ENCODE measurements around the gene CCDC12.

CCDC12 gene

DNA sequence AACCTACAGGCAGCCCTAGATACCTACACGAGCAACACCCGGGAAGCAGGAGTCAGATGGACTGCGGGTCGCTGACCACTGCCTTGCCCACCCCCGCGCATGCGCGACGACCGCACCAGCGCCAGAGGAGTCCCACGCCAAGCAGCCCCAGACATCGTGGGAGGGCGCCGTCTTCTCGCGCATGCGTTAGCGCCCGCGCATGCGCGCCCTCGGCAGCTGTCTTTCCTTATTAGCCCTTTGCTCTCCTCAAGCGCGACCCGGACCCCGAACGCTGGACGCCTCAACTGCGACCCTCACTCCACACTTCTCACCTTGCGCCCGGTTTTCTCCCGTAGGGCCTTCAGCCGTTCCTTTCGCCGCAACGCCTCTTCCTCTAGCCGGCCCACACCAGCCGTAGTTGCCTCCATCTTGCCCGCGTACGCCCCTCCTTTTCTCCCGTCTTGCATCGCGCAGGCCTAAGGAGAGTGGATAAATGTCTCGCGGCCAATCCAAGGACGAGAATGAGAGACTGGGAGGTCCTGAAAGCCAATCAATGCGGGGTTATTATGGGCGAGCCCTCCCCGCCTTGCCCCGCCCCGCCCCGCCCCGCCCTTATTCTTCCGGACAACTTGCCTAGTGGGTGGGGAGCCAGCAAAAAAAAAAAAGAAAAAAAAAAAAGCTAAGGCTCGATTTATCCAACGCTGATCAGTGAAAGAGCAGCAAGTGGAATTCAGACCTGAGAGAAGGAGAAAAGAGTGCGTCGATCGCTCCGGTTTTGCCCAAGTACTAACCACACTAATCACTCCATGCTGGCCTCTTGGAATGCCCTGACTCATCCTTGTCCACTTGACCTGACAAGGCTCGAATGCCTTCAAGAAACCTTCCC is at the start of gene CCDC12:
Gene CCDC12 (minus strand): TSS at position 420 of the 865 bp plus-strand sequence. CDS start 13 bp downstream, at position 407.
- DNase-seq (ENCODE audit: low spot score) = peak; percentile 100

DNA sequence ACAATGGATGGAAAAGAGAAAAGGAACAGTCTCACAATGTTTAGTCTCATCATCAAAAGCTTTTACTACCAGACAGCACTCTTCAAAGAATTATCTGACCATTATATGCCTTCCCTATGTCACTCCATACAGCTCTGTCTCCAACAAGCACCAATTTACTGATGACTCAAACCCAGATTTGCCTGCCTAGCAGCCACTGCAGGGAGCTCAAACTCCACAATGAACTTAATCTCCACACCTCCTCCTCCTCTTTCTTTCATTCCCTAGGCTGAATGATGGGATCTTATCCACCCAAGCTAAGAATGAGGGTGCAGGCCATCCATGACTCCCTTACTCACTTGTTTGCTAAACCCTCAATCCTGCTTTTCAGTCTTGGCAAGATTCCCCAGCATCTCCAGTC is 48.4 kb upstream of the CCDC12 start:
- DNase-seq (ENCODE audit: low spot score) = no peak

DNA sequence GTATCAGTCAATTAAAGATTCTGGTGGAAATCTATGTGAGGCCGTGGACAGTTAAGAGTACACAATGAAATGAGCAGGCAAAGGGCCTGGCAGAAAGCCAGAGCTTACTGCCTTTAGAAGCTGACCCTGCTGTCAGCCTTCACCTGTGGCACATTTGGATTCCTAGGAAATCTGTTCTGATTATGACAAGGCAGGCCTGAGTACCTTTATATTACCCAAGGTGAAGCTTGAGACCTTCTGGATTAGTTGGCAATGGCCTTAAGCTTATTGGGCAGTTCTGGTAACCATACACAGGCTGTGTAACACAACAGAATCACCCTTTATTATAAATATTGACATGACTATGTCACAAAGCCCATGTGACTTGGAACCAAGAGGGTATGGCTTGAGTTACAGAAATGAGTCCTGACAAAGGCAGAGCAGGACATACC is 46.1 kb upstream of the CCDC12 start:
- DNase-seq (ENCODE audit: low spot score) = no peak

DNA sequence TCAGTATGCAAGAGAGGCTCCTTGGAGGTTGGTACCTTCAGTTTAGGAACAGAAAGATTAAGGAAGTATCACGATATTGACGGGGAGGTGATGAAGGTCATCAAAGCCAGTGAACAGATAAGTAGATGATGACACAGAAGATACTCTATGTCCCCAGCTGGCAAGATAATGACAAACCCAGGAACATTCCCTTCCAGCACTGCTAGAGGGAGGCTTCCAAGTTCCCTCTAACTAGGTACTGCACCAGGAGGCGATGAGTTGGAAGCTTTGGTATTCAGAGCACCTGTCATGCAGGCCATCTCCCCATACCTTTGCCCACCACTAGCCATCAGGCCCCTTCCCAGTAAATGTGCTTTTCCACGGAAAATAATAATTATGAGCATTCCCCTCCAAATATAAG is 43.8 kb upstream of the CCDC12 start:
- DNase-seq (ENCODE audit: low spot score) = no peak

DNA sequence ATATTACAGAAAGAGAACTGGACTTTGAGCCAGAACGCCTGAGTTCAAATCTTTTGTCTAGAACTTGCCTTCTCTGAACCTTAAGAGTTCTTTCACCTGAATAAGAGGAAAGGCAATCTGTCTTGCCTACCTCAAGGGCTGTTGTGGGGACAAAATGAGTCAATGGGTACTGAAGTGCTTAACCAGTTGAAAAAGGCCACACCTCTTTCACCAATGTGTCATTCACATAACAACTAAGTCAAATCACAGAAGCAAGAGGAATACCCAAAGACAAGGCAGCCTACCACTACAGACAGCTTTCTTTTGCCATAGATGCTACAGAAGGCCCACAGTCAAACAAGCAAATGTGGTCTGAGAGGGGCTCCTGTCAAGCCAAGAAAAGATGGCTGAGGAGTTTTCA is 42.7 kb upstream of the CCDC12 start:
- DNase-seq (ENCODE audit: low spot score) = no peak

DNA sequence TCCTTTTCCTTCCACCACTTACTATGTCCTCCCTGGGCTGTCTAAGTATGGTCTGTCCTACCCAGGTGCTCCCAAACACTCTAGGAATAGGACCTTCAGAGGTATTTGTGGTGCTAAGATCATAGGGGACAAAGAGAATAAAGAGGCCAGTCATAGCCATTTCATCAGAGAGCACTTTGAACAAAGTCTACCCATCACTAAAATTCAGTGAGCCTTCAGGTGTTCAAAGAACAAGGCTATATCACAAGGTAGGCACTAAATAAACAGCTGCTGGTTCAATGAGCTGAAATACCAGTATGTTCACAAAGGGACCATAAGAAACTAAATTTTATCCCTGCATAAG is 41.7 kb upstream of the CCDC12 start:
- no peak for DNase-seq (ENCODE audit: low spot score)

DNA sequence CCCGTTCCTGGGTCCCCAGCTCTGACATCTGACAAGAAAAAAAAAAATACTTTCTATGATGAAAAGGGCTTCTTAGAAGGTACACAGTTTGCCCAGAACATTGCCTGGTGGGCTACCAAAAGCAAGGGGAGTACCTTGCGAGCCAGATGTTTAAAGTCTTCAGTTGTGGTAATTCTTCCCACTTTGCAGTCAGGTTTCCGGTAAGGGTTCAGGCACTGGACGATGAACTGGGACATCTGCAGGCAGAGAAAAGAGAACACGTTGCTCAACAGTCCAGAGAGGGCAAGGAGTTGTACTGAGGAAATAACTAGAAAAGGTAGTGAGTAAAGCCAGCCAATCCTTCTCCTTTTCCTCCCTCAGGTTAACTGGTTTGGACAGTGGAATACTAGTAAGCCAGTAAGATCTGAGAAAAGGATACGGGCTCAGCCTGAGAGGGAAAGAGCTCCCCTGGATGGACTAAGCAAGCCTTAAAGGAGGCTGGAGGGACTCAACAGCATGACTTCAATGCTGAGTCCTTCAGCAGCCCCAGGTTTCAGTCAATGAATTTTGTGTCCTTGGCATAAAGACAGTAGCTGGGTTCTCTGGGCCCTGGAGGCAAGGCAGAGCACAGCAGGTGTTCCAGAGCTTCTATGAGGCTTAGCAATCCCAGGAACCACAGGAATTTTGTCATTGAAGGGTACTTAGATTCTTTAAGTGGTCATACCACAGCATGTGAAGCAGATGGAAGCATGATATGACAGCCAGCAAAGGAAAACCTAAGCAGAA is 41.1 kb upstream of the CCDC12 start:
- DNase-seq (ENCODE audit: low spot score) = no peak

DNA sequence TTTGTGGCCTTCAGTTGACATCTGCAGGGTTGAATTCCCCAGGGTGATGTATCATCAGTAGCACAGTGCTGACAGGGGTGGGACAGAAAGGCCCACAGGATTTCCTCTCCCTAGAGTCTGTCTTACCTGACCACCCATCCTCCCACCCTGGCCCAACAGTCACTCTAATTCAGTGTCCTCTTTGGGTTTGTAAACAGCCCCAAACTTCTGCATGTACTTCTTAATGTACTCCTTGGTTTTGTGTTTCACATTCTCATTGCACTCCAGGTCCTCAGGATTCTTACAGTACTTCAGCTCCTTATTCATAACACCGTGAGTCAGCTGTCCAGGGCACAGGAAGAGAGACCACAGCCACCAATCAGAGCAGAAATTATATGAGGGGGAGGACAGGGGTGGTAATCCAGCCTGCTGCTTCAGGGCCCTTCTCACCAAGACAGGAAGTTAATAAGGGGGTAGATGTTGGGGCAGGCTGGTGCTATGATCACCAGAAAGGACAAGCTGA is 40.4 kb upstream of the CCDC12 start:
- peak; percentile 25 for DNase-seq (ENCODE audit: low spot score)

DNA sequence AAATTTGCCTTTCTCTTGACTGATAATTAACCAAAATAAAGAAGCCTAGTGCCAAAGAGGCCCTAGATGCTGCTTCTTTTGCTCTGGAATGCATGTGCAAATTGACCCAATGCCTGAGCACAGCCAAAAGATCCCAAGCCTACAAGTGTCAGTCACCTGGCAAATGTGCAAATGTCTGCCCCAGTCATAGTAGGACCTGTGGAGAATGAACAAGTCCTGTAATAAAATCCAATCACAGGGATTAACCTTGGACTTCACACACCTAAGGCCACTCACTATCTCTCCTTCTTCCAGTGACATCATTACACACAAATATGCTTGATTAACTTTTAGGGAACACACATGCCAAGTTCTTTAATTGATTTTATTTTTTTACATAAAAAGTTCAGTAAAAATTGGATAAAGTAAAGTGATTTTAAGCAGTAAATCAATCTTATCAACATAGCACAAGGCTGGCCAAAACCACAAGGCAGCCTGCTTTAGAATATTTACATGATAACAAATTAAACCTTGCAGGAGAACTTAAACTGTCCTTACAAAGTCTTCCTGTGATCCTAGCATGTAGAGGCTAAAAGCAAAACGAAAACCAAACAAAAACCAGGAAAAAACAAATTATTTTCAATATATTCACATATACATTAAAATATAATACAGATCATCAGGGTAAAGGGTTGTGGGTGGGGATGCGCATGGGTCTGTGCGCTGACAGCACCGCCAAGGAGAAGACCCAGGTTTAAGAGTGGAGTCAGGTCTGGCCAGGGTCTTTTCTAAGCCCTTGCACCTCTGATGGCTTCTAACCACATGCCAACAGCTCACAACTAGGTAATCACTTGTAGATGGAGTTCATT is 39.8 kb upstream of the CCDC12 start:
- no peak for DNase-seq (ENCODE audit: low spot score)

DNA sequence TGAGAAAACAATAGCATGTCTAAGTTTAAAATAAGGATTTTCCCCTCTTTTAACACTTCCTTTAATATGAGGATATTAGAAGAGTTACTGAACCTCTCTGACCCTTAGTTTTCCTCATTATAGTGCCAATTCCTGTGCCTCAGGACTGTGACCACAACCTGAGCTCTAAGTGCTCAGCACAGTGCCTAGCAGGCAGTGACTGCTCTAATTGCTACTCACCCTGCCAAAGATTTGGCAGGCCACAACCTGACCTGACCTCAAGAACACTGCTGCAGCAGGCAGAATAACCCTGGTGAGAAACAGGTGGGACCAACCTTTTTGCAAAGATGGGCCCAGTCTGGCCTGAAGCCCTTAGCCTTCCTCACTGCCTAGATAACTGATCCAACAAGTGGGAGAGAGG is 38.6 kb upstream of the CCDC12 start:
- no peak for DNase-seq (ENCODE audit: low spot score)

DNA sequence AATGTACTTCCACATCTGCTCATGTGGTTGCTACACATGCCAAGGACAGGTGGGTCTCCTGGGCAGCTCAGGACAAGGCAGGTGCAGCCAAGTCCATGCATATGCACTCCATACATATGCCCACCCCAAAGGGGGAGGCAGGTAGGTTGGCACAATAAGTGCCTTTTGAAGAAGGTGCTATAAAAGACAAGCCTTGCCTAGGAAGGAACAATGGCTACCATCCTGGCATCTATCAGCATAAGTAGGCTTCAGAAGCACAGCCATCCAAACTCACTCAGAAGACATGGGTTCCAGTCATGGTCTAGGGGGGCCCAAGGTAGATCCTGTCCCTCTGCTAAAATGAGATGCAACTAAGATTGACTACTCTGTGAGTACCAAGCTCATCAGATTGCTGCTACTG is 37.5 kb upstream of the CCDC12 start:
- no peak for DNase-seq (ENCODE audit: low spot score)

DNA sequence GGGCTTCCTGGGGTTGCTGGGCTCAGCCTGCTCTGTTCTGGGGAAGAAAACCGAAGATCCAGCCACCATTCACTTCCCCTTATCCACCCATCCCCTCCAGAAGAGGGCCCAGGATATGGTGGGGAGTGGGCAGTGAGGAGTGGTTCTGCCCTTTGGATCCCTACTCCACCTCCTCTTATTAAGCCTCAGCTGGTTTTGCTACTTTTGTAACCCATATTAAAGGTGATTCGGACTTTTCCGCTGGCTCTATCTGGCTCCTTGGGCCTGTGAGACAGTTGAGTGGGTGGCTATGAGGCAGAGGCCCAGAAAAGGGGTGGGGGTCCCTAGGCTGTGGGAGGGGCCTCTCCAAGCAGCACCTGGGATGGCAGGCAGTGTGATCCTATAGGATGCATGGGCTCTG is 36.7 kb upstream of the CCDC12 start:
- DNase-seq (ENCODE audit: low spot score) = no peak

DNA sequence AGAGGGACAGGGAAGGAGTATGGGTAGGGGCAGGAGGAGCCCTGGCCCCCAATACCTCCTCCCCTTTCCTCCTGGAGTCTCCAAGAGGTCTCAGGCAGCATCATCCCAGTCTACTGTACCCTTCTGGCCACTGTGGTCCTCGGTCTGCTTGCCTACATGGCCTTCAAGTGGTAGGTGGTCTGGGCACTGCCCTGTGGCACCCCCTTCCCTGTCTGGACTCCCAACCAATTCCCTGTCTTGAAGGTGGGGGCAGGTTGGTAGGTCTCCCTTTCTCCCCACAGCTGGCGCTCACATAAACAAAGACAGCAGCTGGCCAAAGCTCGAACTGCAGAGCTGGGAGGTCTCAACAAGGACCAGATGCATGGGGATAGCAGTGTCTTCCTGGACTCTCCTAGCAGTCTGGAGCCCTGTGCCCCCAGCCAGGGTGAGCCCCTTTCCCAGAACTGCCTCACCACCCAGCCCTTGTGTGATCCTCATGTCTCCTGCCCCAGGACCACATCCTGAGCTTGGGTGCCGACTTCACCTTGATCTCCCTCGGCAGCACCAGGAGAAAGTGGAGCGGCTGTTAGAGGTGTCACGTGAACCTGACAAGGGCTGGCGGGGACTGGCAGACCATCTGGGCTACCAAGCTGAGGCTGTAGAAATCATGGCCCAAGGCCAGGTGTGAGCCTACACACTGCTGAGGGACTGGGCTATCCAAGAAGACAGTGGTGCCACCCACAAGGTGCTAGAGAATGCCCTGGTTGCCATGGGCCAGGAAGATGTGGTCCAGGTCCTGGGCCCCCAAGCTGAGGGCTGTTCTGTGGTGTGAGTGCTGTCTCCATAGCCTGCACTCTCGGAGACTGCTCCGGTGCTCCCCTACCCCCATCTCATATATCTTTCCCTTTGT is 36.0 kb upstream of the CCDC12 start:
- DNase-seq (ENCODE audit: low spot score) = no peak

DNA sequence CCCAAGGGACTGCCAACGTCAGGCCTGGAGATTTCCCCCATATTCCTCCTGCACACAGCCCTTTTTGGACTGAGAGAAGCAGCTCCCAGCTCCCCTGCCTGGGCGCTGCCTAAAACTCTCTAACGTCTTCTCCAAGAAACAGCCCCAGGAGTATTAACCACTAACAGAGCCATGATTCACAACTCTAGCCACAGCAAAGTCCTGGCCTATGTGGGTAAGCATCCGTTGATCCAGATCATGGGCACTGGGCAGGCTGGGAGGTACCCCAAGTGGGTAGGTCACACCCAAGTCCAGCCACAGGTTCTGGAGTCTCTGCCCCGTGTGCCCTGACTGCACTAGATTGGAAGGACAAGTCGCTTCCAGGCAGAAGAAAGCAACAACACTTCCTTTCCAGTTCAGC is 34.8 kb upstream of the CCDC12 start:
- DNase-seq (ENCODE audit: low spot score) = no peak

DNA sequence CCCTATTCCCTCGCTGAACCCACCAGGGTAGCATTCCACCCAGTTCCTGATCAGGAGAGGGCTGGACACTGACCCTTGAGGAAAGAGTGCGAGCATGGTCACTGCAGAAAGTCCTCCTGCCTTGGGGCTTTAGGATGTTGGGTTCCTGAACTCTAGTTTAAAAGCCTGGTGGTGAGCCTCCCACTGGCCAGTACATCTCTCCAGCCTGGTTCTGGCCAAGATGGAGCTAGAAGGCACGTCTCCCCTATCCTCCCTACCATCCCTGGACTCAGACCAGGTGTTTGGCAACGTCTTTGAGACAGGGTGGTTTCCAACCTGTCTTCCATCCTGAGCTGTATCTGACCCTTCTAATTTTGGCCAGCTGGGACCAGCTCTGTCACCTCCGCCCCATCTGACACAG is 34.4 kb upstream of the CCDC12 start:
- DNase-seq (ENCODE audit: low spot score) = no peak

DNA sequence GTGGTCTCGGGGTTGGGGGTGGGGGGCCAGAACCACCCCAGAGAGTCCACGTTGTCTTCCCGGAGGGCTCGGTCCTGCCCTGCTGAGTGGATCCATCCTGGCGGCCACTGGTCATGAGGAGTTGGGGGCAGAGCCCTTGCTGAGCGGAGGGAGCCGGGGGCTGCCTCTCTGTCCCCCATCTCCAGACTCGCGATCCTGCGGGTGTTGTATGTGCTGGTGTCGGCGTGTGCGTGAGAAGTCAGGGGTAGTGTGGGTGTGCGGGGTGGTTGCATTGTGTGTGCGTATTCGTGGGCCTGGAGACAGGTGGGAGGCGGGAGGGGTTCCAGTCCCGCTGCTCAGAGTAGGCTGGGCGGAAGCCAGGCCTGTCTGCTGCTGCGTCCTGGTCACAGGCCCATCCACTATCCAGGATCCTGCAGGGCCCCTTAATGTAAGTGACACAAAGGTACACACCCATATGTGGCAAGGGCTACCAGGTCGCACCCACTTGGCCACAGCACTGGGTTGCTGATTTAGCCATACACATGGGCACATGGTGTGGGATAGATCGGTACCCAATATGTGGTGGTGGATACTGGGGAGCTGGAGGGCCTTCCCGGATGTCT is 33.7 kb upstream of the CCDC12 start:
- DNase-seq (ENCODE audit: low spot score) = no peak

DNA sequence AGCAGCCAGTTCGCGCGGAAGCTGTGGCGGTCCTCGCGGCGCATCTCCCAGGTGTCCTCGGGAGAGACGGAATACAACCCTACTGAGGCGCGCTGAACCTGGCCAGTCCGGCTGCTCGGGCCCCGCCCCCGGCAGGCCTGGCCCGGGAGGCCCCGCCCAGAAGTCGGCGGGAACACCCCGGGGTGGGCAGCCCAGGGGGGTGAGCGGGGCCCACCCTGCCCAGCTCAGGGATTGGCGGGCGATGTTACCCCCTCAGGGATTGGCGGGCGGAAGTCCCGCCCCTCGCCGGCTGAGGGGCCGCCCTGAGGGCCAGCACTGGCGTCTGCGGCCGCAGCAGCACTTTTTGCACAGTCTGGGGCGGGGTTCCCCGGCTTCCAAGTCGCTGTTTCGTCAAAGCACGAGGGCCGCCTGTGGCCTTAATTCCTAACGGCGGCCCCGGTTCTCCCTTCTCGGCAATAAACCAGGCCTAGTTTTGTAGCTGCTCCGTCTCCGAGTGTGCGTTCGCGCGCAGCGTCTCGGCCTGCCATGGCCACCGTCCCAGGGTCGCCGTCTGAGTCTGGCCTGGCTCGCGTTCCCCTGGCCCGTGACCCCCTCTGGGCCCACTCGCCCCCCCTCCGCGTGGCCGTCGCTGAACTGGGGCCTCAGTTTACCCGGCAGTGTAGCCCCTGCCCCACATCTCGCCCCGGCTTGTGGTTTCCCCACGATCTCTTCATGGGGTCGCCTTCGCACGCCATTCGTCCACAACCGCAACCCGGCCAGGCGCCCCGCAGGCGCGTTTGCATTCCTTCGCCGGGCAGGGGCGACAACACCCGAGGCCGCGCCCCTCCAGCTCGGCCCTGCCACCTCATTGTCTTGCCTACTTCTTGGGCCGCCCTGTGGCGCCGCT is 32.9 kb upstream of the CCDC12 start:
- no peak for DNase-seq (ENCODE audit: low spot score)

DNA sequence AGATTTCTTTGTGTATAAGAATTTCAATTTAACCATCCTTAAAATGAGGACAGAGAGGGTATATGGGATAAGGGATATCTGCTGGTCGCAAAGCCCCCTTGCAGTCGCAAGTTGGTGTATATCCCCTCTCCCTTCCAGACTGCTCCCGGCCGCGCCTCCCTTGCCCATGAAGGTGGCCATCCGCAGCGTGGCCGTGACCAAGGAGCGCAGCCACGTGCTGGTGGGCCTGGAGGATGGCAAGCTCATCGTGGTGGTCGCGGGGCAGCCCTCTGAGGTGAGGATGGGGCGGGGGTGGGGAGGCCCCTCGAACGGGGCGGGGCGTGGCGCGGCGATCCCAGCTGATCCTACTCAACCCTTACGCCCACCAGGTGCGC is 32.3 kb upstream of the CCDC12 start:
- DNase-seq (ENCODE audit: low spot score) = no peak

DNA sequence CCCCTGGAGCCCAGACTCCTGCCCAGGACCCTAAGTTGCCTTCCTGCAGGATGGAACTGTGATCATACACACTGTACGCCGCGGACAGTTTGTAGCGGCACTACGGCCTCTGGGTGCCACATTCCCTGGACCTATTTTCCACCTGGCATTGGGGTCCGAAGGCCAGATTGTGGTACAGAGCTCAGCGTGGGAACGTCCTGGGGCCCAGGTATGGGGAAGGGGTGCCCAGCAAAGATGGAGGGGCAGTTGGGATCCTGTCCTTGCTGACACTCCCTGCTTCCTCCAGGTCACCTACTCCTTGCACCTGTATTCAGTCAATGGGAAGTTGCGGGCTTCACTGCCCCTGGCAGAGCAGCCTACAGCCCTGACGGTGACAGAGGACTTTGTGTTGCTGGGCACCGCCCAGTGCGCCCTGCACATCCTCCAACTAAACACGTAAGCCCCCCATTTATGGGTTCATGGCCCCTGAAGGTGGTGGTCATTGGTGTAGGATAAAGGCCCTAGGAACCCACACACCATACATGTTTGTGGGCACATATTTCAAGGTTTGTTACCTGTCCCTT is 31.8 kb upstream of the CCDC12 start:
- DNase-seq (ENCODE audit: low spot score) = no peak
